IgD-negative memory B cell (primary cell): ENCODE measurements around the gene SIT1. TPM values are rescaled to one million over a fixed set of nuclear protein-coding genes. Genes with fewer than 3 reads are reported as not detected.

Experiments used
- H3K27ac Mint-ChIP-seq, 3 donors: one replicate each; pipeline ENCODE4 v1.8.0; 2020 to 2022; ENCODE audit warnings: mild to moderate bottlenecking in 3 of 3, mixed read lengths in 3 of 3, moderate library complexity in 1 of 3
- H3K27me3 Mint-ChIP-seq: one replicate; pipeline ENCODE4 v1.8.0; 2021; ENCODE audit warnings: mixed read lengths
- H3K36me3 Mint-ChIP-seq: one replicate; pipeline ENCODE4 v1.8.0; 2020; ENCODE audit warnings: mild to moderate bottlenecking, mixed read lengths
- H3K4me1 Mint-ChIP-seq, 3 donors: one replicate each; pipeline ENCODE4 v1.8.0; 2020 to 2022; ENCODE audit warnings: mixed read lengths in 3 of 3, mild to moderate bottlenecking in 1 of 3
- H3K4me3 Mint-ChIP-seq, 4 donors: one replicate each; pipeline ENCODE4 v1.8.0; 2020 to 2022; ENCODE audit warnings: mild to moderate bottlenecking in 4 of 4, mixed read lengths in 4 of 4, moderate library complexity in 3 of 4
- H3K9me3 Mint-ChIP-seq, 3 donors: one replicate each; pipeline ENCODE4 v1.8.0; 2020 to 2021; ENCODE audit warnings: mixed read lengths in 3 of 3, mild to moderate bottlenecking in 1 of 3
- polyA plus RNA-seq: library from polyadenylated mRNA; unstranded; fragments of 300-500 nt; fragmentation: Illumina TruSeq; gene quantifications from one replicate; pipeline ENCODE4 v1.2.3, GENCODE V29; 2021

SIT1 gene
- polyA plus RNA-seq, 1 donor from 2014 or later = 188 TPM

- Mint-ChIP-seq H3K9me3 (no peaks in the 10 kb centered on the region), H3K4me1 (peaks cover 0 to 9% (median 5%) of the 10 kb centered on the region in 3 donors), H3K27ac (no peak overlapping the region), H3K36me3 (peaks cover 1% of the 10 kb centered on the region), H3K27me3 (no peaks in the 10 kb centered on the region), H3K4me3 (peak overlapping the region in 1 of 4 donors; percentile 64)
Measured at GRCh38 chr9:35687306-35687705, 36.6 kb upstream of the SIT1 start.

DNA sequence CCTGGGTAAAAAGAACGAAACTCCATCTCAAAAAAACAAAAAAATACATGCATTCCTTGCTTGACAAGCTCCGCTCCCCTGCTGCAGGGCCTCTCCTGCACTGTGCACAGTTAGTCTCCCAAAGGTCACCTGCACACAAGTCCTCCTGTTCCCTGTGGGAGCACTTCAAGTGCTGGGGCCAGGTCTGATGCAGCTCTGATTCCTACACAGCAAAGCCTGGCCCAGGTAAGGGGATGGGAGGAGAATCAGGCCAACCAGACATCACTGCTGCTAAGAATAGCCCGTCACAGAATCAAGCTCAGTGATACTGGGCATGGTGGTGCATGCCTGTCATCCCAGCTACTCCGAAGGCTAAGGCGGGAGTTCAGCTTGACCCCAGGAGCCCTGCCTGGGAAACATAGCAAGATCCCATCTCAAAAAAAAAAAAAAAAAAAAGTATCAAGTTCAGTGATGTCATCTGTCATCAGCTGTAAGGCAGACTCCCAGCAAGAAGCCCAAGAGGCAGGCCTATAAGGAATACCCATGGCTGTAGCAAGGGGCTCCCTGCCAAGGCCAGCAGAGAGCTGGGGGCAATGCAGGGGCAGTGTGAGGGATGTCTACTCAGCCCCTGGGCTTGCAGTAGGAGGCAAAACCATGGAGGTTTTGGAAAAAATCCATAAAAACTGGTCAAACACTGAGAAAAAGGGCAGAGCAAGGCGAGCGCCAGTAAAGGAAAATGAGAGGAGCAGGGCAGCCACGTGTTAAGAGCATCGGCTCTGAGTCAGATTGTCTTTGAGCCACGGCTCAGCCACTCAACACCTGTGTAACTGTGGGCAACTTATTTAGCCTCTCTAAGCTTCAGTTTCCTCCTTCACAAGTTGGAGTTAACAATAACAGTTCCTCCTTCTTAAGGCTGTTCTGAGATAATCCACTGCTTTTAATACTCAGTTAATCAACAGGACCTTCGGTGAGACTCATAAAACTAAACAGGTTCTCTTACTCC is 35.8 kb upstream of the SIT1 start:
- H3K4me3 Mint-ChIP-seq = peak overlapping the region in 1 of 4 donors; percentile 64
- H3K9me3 Mint-ChIP-seq = no peaks in the 10 kb centered on the region
- H3K27ac Mint-ChIP-seq = peak overlapping the region in 1 of 3 donors; percentile 39
- H3K36me3 Mint-ChIP-seq = peaks cover 1% of the 10 kb centered on the region
- H3K4me1 Mint-ChIP-seq = peaks cover 0 to 7% (median 4%) of the 10 kb centered on the region in 3 donors
- H3K27me3 Mint-ChIP-seq = no peaks in the 10 kb centered on the region

DNA sequence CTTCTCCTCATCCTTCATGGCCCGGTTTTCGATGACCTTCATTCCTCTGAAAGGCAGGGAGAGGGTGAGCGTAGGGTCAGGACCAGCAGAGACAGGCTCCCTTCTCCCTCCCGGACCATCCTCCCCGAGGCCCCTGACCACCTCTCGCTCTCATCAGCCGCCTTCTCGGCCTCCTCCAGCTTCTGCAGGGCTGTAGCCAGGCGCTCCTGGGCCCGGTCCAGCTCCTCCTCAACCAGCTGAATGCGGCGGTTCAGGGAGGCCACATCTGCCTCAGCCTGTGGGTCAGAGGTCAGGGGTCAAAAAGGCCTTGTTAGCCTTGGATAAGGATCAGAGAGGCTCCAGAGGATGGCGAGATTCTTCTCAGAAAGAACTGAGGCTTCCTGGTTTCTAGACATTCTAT is 34.8 kb upstream of the SIT1 start:
- Mint-ChIP-seq H3K36me3 (peaks cover 1% of the 10 kb centered on the region), H3K4me3 (peak overlapping the region in 1 of 4 donors; percentile 47), H3K27me3 (no peaks in the 10 kb centered on the region)

GRCh38 chr9:35684921-35685320 is 34.2 kb upstream of the SIT1 start:
- no peaks in the 10 kb centered on the region for H3K27me3 Mint-ChIP-seq
- no peak overlapping the region for H3K4me3 Mint-ChIP-seq
- peaks cover 1% of the 10 kb centered on the region for H3K36me3 Mint-ChIP-seq
- H3K27ac Mint-ChIP-seq = no peak overlapping the region
- H3K9me3 Mint-ChIP-seq = no peaks in the 10 kb centered on the region
- peaks cover 14 to 20% (median 17%) of the 10 kb centered on the region in 3 donors for H3K4me1 Mint-ChIP-seq

More for the DNA sequence above, 34.8 kb upstream of the SIT1 start:
- Mint-ChIP-seq H3K4me1 (peaks cover 8 to 14% (median 11%) of the 10 kb centered on the region in 3 donors), H3K27ac (no peak overlapping the region), H3K9me3 (no peaks in the 10 kb centered on the region)

GRCh38 chr9:35683323-35683722 is 32.6 kb upstream of the SIT1 start:
- Mint-ChIP-seq H3K4me1 (peaks cover 15 to 21% (median 21%) of the 10 kb centered on the region in 3 donors), H3K9me3 (no peaks in the 10 kb centered on the region)

GRCh38 chr9:35682520-35683315 is 32.0 kb upstream of the SIT1 start:
- no peaks in the 10 kb centered on the region for H3K9me3 Mint-ChIP-seq
- no peak overlapping the region for H3K4me3 Mint-ChIP-seq
- peaks cover 3% of the 10 kb centered on the region for H3K36me3 Mint-ChIP-seq
- H3K4me1 Mint-ChIP-seq = peaks cover 15 to 21% (median 21%) of the 10 kb centered on the region in 3 donors
- H3K27ac Mint-ChIP-seq = peak overlapping the region in 1 of 3 donors; percentile 17
- no peaks in the 10 kb centered on the region for H3K27me3 Mint-ChIP-seq

More at GRCh38 chr9:35683323-35683722, 32.6 kb upstream of the SIT1 start:
- H3K27ac Mint-ChIP-seq = peak overlapping the region in 1 of 3 donors; percentile 45
- no peaks in the 10 kb centered on the region for H3K27me3 Mint-ChIP-seq
- H3K36me3 Mint-ChIP-seq = peaks cover 3% of the 10 kb centered on the region
- H3K4me3 Mint-ChIP-seq = no peak overlapping the region

DNA sequence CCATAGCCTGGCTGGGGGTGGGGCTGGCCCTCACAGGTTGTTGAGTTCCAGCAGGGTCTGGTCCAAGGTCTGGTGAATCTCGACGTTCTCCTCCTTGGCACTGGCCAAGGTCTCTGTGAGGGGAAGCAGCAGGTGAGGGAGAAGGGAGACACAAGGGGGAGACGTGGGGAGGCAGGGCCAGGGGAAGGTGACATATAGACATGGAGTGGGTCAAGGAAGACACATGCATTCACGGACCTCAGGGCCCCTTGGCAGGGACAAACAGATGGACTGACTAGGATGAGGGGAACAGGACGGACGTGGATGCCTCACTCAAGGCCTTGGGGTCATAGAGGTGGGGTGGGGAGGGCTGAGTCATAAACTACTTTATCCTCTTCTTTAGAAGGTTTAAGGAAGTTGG is 31.3 kb upstream of the SIT1 start:
- H3K27me3 Mint-ChIP-seq = no peaks in the 10 kb centered on the region
- peaks cover 6% of the 10 kb centered on the region for H3K36me3 Mint-ChIP-seq
- peaks cover 21% of the 10 kb centered on the region in 3 donors for H3K4me1 Mint-ChIP-seq
- no peaks in the 10 kb centered on the region for H3K9me3 Mint-ChIP-seq
- peak overlapping the region in 1 of 3 donors; percentile 16 for H3K27ac Mint-ChIP-seq
- no peak overlapping the region for H3K4me3 Mint-ChIP-seq

- Mint-ChIP-seq H3K27ac (peak overlapping the region in 1 of 3 donors; percentile 77), H3K4me3 (peak overlapping the region in 1 of 4 donors; percentile 70), H3K9me3 (no peaks in the 10 kb centered on the region), H3K4me1 (peaks cover 21 to 23% (median 22%) of the 10 kb centered on the region in 3 donors), H3K36me3 (peaks cover 6% of the 10 kb centered on the region), H3K27me3 (peaks cover 2% of the 10 kb centered on the region)
Measured at GRCh38 chr9:35681341-35682002, 30.7 kb upstream of the SIT1 start.

- H3K36me3 Mint-ChIP-seq = peaks cover 6% of the 10 kb centered on the region
- peaks cover 22 to 25% (median 23%) of the 10 kb centered on the region in 3 donors for H3K4me1 Mint-ChIP-seq
- H3K27ac Mint-ChIP-seq = peak overlapping the region; percentile 46 to 78 (median 77)
- H3K27me3 Mint-ChIP-seq = peaks cover 6% of the 10 kb centered on the region
- H3K4me3 Mint-ChIP-seq = peak overlapping the region; percentile 52 to 91 (median 67)
- H3K9me3 Mint-ChIP-seq = no peaks in the 10 kb centered on the region
Measured at GRCh38 chr9:35680331-35681105, 29.8 kb upstream of the SIT1 start.

DNA sequence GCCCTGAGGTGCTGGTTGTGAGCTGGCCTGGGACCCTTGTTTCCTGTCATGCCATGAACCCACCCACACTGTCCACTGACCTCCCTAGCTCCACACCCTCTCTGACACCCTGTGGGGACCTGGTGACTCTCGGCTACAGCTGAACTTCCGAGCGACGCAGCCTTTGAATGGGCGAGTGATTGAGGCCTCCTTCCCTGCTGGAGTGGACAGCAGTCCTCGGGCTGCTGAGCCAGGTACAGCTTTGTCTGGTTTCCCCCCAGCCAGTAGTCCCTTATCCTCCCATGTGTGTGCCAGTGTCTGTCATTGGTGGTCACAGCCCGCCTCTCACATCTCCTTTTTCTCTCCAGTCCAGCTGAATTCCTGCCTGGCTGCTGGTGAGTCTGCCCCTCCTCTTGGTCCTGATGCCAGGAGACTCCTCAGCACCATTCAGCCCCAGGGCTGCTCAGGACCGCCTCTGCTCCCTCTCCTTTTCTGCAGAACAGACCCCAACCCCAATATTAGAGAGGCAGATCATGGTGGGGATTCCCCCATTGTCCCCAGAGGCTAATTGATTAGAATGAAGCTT is 29.1 kb upstream of the SIT1 start:
- peak overlapping the region; percentile 10 to 91 (median 52) for H3K4me3 Mint-ChIP-seq
- H3K9me3 Mint-ChIP-seq = no peaks in the 10 kb centered on the region
- H3K27me3 Mint-ChIP-seq = peaks cover 8% of the 10 kb centered on the region
- peak overlapping the region in 1 of 3 donors; percentile 78 for H3K27ac Mint-ChIP-seq
- peaks cover 22 to 25% (median 24%) of the 10 kb centered on the region in 3 donors for H3K4me1 Mint-ChIP-seq
- peaks cover 6% of the 10 kb centered on the region for H3K36me3 Mint-ChIP-seq

DNA sequence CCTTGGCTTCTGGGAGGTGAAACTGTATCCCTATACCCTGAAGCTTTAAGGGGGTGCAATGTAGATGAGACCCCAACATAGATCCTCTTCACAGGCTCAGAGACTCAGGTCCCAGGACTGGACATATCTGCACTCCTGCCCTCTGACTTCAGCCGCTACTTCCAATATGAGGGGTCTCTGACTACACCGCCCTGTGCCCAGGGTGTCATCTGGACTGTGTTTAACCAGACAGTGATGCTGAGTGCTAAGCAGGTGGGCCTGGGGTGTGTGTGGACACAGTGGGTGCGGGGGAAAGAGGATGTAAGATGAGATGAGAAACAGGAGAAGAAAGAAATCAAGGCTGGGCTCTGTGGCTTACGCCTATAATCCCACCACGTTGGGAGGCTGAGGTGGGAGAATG is 28.4 kb upstream of the SIT1 start:
- peak overlapping the region in 2 of 4 donors; percentile 68 to 72 for H3K4me3 Mint-ChIP-seq
- peaks cover 4% of the 10 kb centered on the region for H3K36me3 Mint-ChIP-seq
- H3K9me3 Mint-ChIP-seq = peaks cover 0 to 1% (median 0%) of the 10 kb centered on the region in 3 donors
- peaks cover 12% of the 10 kb centered on the region for H3K27me3 Mint-ChIP-seq
- H3K4me1 Mint-ChIP-seq = peaks cover 22 to 27% (median 27%) of the 10 kb centered on the region in 3 donors
- H3K27ac Mint-ChIP-seq = no peak overlapping the region

- Mint-ChIP-seq H3K36me3 (peaks cover 4% of the 10 kb centered on the region), H3K9me3 (peaks cover 0 to 1% (median 0%) of the 10 kb centered on the region in 3 donors), H3K4me1 (peaks cover 18 to 20% (median 20%) of the 10 kb centered on the region in 3 donors), H3K4me3 (peak overlapping the region; percentile 57 to 84 (median 78)), H3K27ac (no peak overlapping the region), H3K27me3 (peaks cover 12% of the 10 kb centered on the region)
Measured at GRCh38 chr9:35675732-35676392, 25.1 kb upstream of the SIT1 start.

DNA sequence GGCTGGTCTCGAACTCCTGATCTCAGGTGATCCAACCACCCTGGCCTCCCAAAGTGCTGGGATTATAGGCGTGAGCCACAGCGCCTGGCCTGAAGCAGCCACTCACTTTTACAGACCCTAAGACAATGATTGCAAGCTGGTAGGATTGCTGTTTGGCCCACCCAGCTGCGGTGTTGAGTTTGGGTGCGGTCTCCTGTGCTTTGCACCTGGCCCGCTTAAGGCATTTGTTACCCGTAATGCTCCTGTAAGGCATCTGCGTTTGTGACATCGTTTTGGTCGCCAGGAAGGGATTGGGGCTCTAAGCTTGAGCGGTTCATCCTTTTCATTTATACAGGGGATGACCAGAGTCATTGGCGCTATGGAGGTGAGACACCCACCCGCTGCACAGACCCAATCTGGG is 24.5 kb upstream of the SIT1 start:
- no peak overlapping the region for H3K27ac Mint-ChIP-seq
- peaks cover 12% of the 10 kb centered on the region for H3K27me3 Mint-ChIP-seq
- peaks cover 0 to 1% (median 0%) of the 10 kb centered on the region in 3 donors for H3K9me3 Mint-ChIP-seq
- peaks cover 11 to 13% (median 13%) of the 10 kb centered on the region in 3 donors for H3K4me1 Mint-ChIP-seq
- peak overlapping the region; percentile 22 to 84 (median 78) for H3K4me3 Mint-ChIP-seq
- peaks cover 4% of the 10 kb centered on the region for H3K36me3 Mint-ChIP-seq
